GM21447 (cell line): ENCODE measurements around the gene FZD2.

ENCODE experiments used
- ATAC-seq: cut with Tn5 transposase; IDR thresholded peaks from one replicate; pipeline ENCODE4 v1.9.1; 2021; ENCODE audit not compliant: unreplicated experiment

Gene FZD2

DNA sequence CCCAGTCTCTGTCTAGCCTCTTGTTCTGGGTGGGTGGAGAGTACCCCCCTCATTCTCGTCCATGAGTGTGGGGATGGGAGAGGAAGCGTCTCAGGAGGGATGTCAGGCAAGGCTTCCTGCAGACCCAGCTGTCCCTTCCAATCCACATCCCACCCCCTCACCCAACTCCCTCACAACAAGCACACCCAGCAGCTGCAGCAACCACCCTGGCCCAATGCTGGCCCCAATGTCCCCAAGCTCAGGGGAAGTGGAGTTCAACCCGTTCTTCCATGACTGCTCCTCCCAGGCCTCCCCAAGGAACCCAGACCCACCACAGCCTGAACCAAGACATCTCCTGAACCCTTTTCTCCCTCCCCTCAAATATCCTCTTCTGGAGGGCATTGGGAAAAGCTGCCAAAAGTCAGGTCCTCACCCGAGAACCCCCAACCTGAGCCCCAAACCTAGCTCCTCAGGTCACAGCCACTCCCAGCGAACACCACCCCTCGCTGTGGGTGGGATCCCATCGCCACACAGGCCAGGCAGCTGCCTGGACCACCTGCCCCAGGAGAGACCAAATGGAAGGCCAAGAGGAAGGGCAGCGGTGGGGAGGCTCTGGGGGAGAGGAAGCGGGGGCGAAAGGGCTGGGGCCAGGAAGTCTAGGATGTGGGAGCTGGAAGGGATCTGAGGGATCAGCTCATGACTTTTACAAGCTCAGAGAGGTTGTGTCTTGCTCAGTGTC lies 47.6 kb downstream of the FZD2 start:
- ATAC-seq: no peak

- no peak for ATAC-seq
Measured at GRCh38 chr17:44606658-44607057, 49.4 kb downstream of the FZD2 start.

- ATAC-seq: no peak
Measured at GRCh38 chr17:44607836-44608690, 50.8 kb downstream of the FZD2 start.

DNA sequence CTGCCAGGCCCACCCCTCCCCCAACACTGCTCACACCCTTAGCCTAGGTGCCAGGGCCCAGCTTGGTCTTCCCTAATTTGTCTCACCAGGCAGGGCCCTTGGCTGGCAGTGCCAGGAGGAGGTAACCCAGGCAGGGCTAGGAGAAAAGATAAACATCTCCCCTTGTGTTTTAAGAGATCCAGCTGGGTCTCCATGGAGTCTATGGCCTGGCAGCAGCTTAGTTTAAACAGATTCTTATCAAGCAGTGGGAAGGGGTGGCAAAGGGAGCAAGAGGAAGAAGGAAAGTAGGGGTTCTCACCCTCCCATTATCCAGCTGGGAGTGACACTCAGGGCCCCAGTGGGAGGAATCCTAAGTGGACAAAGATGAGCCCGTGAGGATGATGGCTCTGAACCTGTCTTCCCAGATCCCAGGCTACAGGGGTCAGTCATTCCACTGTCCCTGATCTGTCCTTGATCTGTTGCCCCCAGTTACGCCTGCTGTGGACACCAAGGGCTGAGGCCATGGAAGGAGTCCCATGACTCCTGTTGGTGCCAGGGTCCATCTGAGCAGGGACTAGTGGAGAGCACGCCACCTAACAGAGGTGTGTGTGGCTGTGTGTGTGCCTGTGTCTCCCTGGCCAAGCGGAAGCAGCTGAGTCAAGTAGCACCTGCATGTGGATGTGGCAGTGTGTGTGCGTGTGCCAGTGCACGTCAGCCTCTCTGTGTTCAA lies 51.6 kb downstream of the FZD2 start:
- no peak for ATAC-seq

- ATAC-seq: no peak
Measured at GRCh38 chr17:44610331-44610730, 53.0 kb downstream of the FZD2 start.
